HFFc6 (cell line): Measurements from ENCODE around the gene FAM180A. TPM values are rescaled to one million over a fixed set of nuclear protein-coding genes. Genes with fewer than 3 reads are reported as not detected.

Source experiments
- DNase-seq: peaks from one replicate; pipeline ENCODE4 v3.0.0-alpha.2; 2018
- H3K27ac Mint-ChIP-seq: 2 replicates; pipeline ENCODE4 v1.8.0; 2020; ENCODE audit warnings: mild to moderate bottlenecking, mixed read lengths
- H3K27me3 Mint-ChIP-seq: 2 replicates; pipeline ENCODE4 v1.8.0; 2021; ENCODE audit warnings: mild to moderate bottlenecking, moderate library complexity, mixed read lengths; ENCODE audit not compliant: insufficient read depth
- H3K36me3 Mint-ChIP-seq: 2 replicates; pipeline ENCODE4 v1.8.0; 2021; ENCODE audit warnings: low read depth, mixed read lengths
- H3K4me1 Mint-ChIP-seq: 2 replicates; pipeline ENCODE4 v1.8.0; 2020; ENCODE audit warnings: low read depth, mixed read lengths
- H3K4me3 Mint-ChIP-seq: 2 replicates; pipeline ENCODE4 v1.8.0; 2020; ENCODE audit warnings: mild to moderate bottlenecking, moderate library complexity, mixed read lengths
- H3K9me3 Mint-ChIP-seq: 2 replicates; pipeline ENCODE4 v1.8.0; 2020; ENCODE audit warnings: mild to moderate bottlenecking, mixed read lengths
- total RNA-seq, 6 experiments: library from RNA; stranded (reverse); fragmentation: NEBNext Ultra II Directional; extraction: Animal tissue kit (Norgen Biotek cat#: 25700); gene quantifications; 2 replicates in 1 of 6; 3 replicates in 5 of 6; pipeline ENCODE4 v1.2.3, GENCODE V29; 2021
- TF ChIP-seq, protein P1 (sequence below): fragments of 200-600 bp; sonication (generic); IDR thresholded peaks from 2 replicates; pipeline ENCODE4 v1.5.0; 2021; ENCODE audit warnings: antibody characterized with exemption, mild to moderate bottlenecking

Gene FAM180A
- total RNA-seq, 6 experiments from 2014 or later: 5.6 to 61.9 (median 53.3) TPM

DNA sequence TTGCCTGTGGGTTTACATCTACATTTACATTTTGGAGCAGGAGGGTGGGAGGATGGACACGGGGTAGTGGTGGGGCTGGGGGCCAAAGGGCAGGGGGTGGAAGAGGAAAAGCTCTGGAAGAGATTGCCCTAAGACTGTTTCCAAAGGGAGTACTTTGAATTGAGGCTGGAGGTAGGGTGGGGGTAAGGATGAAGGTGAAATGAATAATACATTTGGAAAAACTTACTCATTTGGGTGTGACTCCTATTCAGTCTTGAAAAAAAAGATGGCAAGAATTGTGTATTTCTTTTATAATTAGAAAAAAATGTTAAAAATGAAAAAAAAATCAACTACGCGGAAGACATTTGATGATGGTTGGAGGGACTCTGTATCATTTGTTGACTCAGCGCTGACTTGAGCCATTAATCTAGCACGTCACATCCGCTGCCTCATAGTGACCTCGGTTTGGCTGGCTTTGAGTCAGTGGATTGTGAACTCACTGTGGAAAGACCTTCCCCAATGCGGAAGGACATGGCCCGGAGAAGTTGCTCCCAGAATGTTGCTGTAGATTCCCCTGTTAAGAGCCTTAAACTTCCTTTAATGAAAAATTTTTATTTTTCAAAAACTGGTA lies 2.8 kb downstream of the FAM180A start:
- Mint-ChIP-seq H3K4me1 (peaks cover 73% of the 10 kb centered on the region), H3K36me3 (peaks cover 20% of the 10 kb centered on the region; the same call in 1 of the 2 replicates), H3K4me3 (peak overlapping the region; percentile 82), H3K9me3 (no peaks in the 10 kb centered on the region; the same call in 1 of the 2 replicates), H3K27me3 (peaks cover 1% of the 10 kb centered on the region), H3K27ac (peak overlapping the region; percentile 97)
- peak; percentile 96 for DNase-seq
- TF ChIP-seq, protein P1, sequence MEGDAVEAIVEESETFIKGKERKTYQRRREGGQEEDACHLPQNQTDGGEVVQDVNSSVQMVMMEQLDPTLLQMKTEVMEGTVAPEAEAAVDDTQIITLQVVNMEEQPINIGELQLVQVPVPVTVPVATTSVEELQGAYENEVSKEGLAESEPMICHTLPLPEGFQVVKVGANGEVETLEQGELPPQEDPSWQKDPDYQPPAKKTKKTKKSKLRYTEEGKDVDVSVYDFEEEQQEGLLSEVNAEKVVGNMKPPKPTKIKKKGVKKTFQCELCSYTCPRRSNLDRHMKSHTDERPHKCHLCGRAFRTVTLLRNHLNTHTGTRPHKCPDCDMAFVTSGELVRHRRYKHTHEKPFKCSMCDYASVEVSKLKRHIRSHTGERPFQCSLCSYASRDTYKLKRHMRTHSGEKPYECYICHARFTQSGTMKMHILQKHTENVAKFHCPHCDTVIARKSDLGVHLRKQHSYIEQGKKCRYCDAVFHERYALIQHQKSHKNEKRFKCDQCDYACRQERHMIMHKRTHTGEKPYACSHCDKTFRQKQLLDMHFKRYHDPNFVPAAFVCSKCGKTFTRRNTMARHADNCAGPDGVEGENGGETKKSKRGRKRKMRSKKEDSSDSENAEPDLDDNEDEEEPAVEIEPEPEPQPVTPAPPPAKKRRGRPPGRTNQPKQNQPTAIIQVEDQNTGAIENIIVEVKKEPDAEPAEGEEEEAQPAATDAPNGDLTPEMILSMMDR: no peak

- Mint-ChIP-seq H3K4me1 (peaks cover 77% of the 10 kb centered on the region), H3K36me3 (peaks cover 20% of the 10 kb centered on the region; the same call in 1 of the 2 replicates), H3K9me3 (no peaks in the 10 kb centered on the region; the same call in 1 of the 2 replicates), H3K27ac (peak overlapping the region; percentile 97), H3K27me3 (peaks cover 1% of the 10 kb centered on the region), H3K4me3 (peak overlapping the region; percentile 82)
- TF ChIP-seq, protein P1: no peak
- peak; percentile 86 for DNase-seq
Observed at GRCh38 chr7:135744938-135745702, 3.5 kb downstream of the FAM180A start.

DNA sequence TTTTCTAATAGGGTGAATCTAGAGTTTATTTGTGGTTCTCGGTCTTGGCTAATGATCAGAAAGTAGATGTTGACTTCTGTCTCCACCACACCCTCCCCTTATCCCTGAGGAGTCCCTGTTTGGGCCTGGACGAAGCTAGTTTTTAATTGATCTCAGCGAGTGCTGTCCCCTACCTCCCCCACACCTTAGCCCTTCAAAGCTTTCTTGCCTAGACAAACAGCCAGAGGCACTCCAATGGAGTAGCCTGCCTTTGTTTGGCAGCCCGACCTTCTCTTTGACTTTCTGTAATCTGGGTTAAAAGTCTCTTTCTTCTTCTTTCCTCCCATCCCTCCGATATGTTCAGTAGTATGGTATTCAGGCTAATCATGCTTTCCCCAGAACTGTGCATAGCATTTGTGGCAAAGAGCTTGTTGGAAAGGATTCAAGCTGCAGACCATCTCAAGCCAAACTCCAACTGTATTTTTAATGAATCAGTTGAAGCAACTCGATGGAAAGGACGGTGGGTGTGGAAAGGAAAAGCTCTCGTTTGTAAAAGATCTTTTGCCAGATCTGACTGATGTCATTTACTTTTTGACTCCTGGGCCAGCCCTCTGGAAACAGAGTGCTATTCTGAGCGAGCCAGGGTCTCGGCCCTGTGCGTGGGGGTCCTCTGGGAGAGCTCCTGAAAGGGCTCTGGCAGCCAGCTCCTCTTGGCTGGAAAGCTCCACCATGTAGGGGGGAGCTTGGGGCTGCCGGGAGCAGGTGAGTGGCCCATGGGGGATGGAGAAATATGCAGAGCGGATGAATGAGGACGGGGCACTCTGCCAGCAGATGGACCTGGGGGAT lies 4.5 kb downstream of the FAM180A start:
- DNase-seq: no peak
- Mint-ChIP-seq H3K9me3 (no peaks in the 10 kb centered on the region; the same call in 1 of the 2 replicates), H3K27me3 (peaks cover 1% of the 10 kb centered on the region), H3K36me3 (peaks cover 20% of the 10 kb centered on the region; the same call in 1 of the 2 replicates), H3K4me3 (peak overlapping the region; percentile 82), H3K4me1 (peaks cover 71% of the 10 kb centered on the region), H3K27ac (peak overlapping the region; percentile 97)
- TF ChIP-seq, protein P1: no peak

DNA sequence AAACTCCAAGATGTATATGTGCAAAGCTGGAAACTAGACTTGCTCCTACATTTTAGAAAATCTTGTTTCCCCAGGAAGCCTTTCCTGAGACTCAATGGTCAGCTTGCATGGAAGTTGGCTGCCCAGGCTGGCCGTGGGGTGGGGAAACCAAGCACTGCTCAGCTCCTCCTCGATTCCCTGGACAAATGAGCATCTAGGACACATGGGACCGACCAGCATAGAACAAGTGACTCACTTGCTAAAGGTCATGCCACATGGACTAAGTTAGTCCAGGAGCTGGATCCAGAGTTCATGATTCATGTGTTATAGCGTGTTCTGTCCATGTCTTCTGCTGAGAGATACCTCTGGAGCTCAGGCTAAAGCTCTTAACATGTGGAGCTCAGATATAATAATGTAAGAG lies 6.2 kb downstream of the FAM180A start:
- peaks cover 17% of the 10 kb centered on the region; the same call in 1 of the 2 replicates for H3K36me3 Mint-ChIP-seq
- DNase-seq: no peak
- H3K27me3 Mint-ChIP-seq: peaks cover under 1% of the 10 kb centered on the region
- H3K4me3 Mint-ChIP-seq: no peak overlapping the region
- TF ChIP-seq, protein P1: no peak
- H3K9me3 Mint-ChIP-seq: no peaks in the 10 kb centered on the region; the same call in 1 of the 2 replicates
- no peak overlapping the region for H3K27ac Mint-ChIP-seq
- peaks cover 54% of the 10 kb centered on the region for H3K4me1 Mint-ChIP-seq

DNA sequence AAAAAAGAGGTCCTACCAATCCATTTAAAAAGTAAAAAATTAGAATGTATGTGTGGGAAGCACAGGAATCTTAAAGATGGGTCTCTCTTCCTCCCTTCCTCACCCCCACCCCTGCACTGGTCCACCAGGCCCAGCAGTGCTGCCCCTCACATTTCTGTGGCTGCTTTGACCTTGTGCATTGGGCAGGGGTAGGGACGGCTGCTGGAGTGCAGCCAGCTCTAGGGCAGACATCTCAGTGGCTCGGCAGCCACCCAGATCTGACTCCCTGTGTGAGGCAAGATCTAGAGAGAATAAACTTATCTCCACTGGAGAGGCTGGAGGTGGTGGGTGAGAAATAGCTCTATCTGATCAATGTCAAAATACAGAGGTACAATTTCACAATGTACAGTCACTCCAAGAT lies 6.7 kb downstream of the FAM180A start:
- H3K36me3 Mint-ChIP-seq: peaks cover 15% of the 10 kb centered on the region; the same call in 1 of the 2 replicates
- TF ChIP-seq, protein P1: no peak
- no peaks in the 10 kb centered on the region; the same call in none of the 2 replicates for H3K27me3 Mint-ChIP-seq

More for the DNA sequence above, 6.7 kb downstream of the FAM180A start:
- H3K4me1 Mint-ChIP-seq: peaks cover 51% of the 10 kb centered on the region
- no peaks in the 10 kb centered on the region for H3K9me3 Mint-ChIP-seq
- no peak for DNase-seq
- H3K4me3 Mint-ChIP-seq: no peak overlapping the region
- H3K27ac Mint-ChIP-seq: no peak overlapping the region; the same call in 1 of the 2 replicates
